Spinal cord (tissue), 10 donors: ENCODE measurements around the gene FXR2. TPM values are rescaled to one million over a fixed set of nuclear protein-coding genes. Genes with fewer than 3 reads are reported as not detected.
A peak's percentile ranks its signal among the peaks of the same experiment; 100 is the strongest.

ENCODE experiments used
- DNase-seq, 6 donors: peaks; one replicate each; pipeline versions ENCODE4 v3.0.0 to v3.0.0-alpha.2; 2013 to 2015; ENCODE audit warnings: low spot score in 6 of 6, low read depth in 4 of 6
- H3K27ac ChIP-seq: one replicate; pipeline ENCODE4 v1.5.1; 2013; ENCODE audit warnings: low read depth, low read length, control low read depth
- H3K27me3 ChIP-seq: one replicate; pipeline ENCODE4 v1.6.1; 2013; ENCODE audit warnings: low read length; ENCODE audit not compliant: control insufficient read depth, insufficient read depth
- H3K36me3 ChIP-seq: one replicate; pipeline ENCODE4 v1.6.1; 2013; ENCODE audit warnings: low read length; ENCODE audit not compliant: control insufficient read depth, insufficient read depth
- H3K4me1 ChIP-seq: one replicate; pipeline ENCODE4 v1.6.1; 2013; ENCODE audit warnings: low read length; ENCODE audit not compliant: control insufficient read depth, insufficient read depth
- H3K4me3 ChIP-seq: one replicate; pipeline ENCODE4 v1.5.1; 2013; ENCODE audit warnings: low read depth, low read length, control low read depth
- H3K9me3 ChIP-seq: one replicate; pipeline ENCODE4 v1.6.1; 2013; ENCODE audit warnings: low read length; ENCODE audit not compliant: control insufficient read depth, insufficient read depth
- whole genome bisulfite sequencing: methylation state at CpG from one replicate; pipeline ENCODE4 v1.1.5; 2013; ENCODE audit warnings: missing lambda C conversion rate; ENCODE audit not compliant: insufficient coverage; 5-methylcytosine and 5-hydroxymethylcytosine counted together
- polyA plus RNA-seq, 2 donors: library from polyadenylated mRNA; unstranded; fragments of 120-200 nt; gene quantifications; one replicate each; pipeline ENCODE4 v1.2.1, GENCODE V29; 2013; ENCODE audit not compliant: insufficient read length in 2 of 2
- total RNA-seq, 2 donors: library from RNA; depleted of rRNA in 1 of 2; stranded (reverse); fragments of 120-200 nt in 1 of 2; fragments of >200 nt in 1 of 2; gene quantifications; one replicate each; pipeline versions ENCODE4 v1.2.3 to v1.2.4, GENCODE V29; 2013 to 2014
- donor health status: healthy.

FXR2 gene
- total and polyA plus RNA-seq, 4 donors = 35.4 to 66.8 (median 56.7) TPM

DNA sequence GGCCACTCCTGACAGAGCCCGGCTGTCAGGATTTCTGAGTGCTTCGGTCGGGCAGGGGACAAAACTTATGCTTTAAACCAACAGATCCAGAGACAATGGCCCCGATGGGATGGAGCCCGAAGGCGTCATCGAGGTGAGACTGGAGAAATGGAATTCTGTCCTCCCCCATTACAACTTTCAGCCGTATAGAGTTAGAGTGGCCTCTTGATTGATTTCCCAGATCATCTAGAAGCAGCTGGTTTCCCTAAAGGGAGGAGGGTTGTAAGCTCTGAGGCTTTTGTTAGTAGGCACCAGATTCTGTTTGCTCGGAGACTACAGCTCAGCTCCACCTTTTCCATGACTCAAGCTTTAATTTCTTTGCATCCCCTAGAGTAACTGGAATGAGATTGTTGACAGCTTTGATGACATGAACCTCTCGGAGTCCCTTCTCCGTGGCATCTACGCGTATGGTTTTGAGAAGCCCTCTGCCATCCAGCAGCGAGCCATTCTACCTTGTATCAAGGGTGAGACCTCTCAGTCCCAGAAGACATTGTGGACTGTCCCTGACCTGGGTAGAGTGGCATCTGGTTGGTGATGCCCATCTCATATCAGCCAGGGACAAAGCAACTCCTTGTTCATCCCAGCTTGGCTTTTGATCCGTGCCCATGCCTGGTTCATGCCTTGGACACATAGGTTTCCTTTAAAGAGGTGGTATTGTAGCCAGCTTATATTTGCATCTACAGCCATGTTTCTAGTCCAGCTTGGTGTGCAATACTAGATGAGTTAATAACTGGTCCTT is 40.3 kb downstream of the FXR2 start:
- WGBS = 33% methylated on average over 8 of the region's 15 CpGs
- H3K27me3 ChIP-seq = no peaks in the 10 kb centered on the region
- peak overlapping the region; percentile 97 for H3K27ac ChIP-seq
- no peaks in the 10 kb centered on the region for H3K9me3 ChIP-seq
- H3K4me3 ChIP-seq = peak overlapping the region; percentile 100
- peaks cover 70% of the 10 kb centered on the region for H3K36me3 ChIP-seq
- peaks cover 28% of the 10 kb centered on the region for H3K4me1 ChIP-seq
- DNase-seq = no peak

- Histone ChIP-seq H3K4me1 (peaks cover 24% of the 10 kb centered on the region), H3K27ac (peak overlapping the region; percentile 97), H3K27me3 (no peaks in the 10 kb centered on the region), H3K9me3 (no peaks in the 10 kb centered on the region), H3K36me3 (peaks cover 63% of the 10 kb centered on the region), H3K4me3 (peak overlapping the region; percentile 100)
- DNase-seq = peak in 5 of 6 donors; percentile 64 to 97 (median 89)
- WGBS = under 1% methylated on average over 63 of the region's 71 CpGs
Observed at GRCh38 chr17:7573324-7574080, 41.2 kb downstream of the FXR2 start.

GRCh38 chr17:7572588-7573323 is 41.9 kb downstream of the FXR2 start:
- H3K4me1 ChIP-seq = peaks cover 24% of the 10 kb centered on the region
- no peaks in the 10 kb centered on the region for H3K27me3 ChIP-seq
- peaks cover 60% of the 10 kb centered on the region for H3K36me3 ChIP-seq
- under 1% methylated on average over 73 of the region's 73 CpGs for WGBS
- peak; percentile 93 to 100 (median 98) for DNase-seq
- H3K9me3 ChIP-seq = no peaks in the 10 kb centered on the region
- H3K27ac ChIP-seq = peak overlapping the region; percentile 97
- peak overlapping the region; percentile 100 for H3K4me3 ChIP-seq

- Histone ChIP-seq H3K27me3 (no peaks in the 10 kb centered on the region), H3K9me3 (no peaks in the 10 kb centered on the region), H3K36me3 (peaks cover 58% of the 10 kb centered on the region), H3K4me1 (peaks cover 24% of the 10 kb centered on the region), H3K27ac (peak overlapping the region; percentile 92), H3K4me3 (peak overlapping the region; percentile 57)
- WGBS = 0% methylated on average over 11 of the region's 11 CpGs
- DNase-seq = no peak
Observed at GRCh38 chr17:7572338-7572587, 42.4 kb downstream of the FXR2 start.

- Histone ChIP-seq H3K4me3 (no peak overlapping the region), H3K27ac (no peak overlapping the region), H3K9me3 (no peaks in the 10 kb centered on the region), H3K4me1 (peaks cover 20% of the 10 kb centered on the region), H3K36me3 (peaks cover 58% of the 10 kb centered on the region), H3K27me3 (no peaks in the 10 kb centered on the region)
- DNase-seq = no peak
- 96% methylated on average over 5 of the region's 10 CpGs for WGBS
Observed at GRCh38 chr17:7570351-7570750, 44.3 kb downstream of the FXR2 start.

- Histone ChIP-seq H3K4me1 (peaks cover 18% of the 10 kb centered on the region), H3K27me3 (no peaks in the 10 kb centered on the region), H3K9me3 (no peaks in the 10 kb centered on the region), H3K27ac (no peak overlapping the region), H3K36me3 (peaks cover 59% of the 10 kb centered on the region), H3K4me3 (no peak overlapping the region)
- WGBS = no CpG with 5 or more reads among the region's 5 CpGs
- DNase-seq = no peak
Observed at GRCh38 chr17:7569571-7569970, 45.1 kb downstream of the FXR2 start.

DNA sequence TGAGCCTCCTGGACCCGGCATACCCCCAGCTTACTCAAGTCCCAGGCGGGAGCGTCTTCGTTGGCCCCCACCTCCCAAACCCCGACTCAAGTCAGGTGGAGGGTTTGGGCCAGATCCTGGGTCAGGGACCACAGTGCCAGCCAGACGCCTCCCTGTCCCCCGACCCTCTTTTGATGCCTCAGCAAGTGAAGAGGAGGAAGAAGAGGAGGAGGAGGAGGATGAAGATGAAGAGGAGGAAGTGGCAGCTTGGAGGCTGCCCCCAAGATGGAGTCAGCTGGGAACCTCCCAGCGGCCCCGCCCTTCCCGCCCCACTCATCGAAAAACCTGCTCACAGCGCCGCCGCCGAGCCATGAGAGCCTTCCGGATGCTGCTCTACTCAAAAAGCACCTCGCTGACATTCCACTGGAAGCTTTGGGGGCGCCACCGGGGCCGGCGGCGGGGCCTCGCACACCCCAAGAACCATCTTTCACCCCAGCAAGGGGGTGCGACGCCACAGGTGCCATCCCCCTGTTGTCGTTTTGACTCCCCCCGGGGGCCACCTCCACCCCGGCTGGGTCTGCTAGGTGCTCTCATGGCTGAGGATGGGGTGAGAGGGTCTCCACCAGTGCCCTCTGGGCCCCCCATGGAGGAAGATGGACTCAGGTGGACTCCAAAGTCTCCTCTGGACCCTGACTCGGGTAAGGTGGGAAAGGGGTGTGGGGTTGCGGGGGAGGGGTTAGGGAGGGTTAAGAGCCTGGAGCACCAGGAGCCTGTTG is 51.4 kb downstream of the FXR2 start:
- 89% methylated on average over 22 of the region's 30 CpGs for WGBS
- H3K27me3 ChIP-seq = no peaks in the 10 kb centered on the region
- peaks cover 50% of the 10 kb centered on the region for H3K4me1 ChIP-seq
- DNase-seq = no peak
- peaks cover 50% of the 10 kb centered on the region for H3K36me3 ChIP-seq
- no peaks in the 10 kb centered on the region for H3K9me3 ChIP-seq
- no peak overlapping the region for H3K27ac ChIP-seq
- no peak overlapping the region for H3K4me3 ChIP-seq

GRCh38 chr17:7562208-7562605 is 52.5 kb downstream of the FXR2 start:
- Histone ChIP-seq H3K27ac (peak overlapping the region; percentile 69), H3K27me3 (no peaks in the 10 kb centered on the region), H3K36me3 (peaks cover 48% of the 10 kb centered on the region), H3K9me3 (no peaks in the 10 kb centered on the region), H3K4me1 (peaks cover 61% of the 10 kb centered on the region), H3K4me3 (peak overlapping the region; percentile 85)
- DNase-seq = no peak
- WGBS = under 1% methylated on average over 27 of the region's 28 CpGs

GRCh38 chr17:7561589-7562207 is 53.0 kb downstream of the FXR2 start, which contains the start of gene SENP3:
Gene SENP3, plus strand, starts transcription at chr17:7561919. Its CDS starts 1,158 bp downstream, at chr17:7563077.
- no peaks in the 10 kb centered on the region for H3K27me3 ChIP-seq
- peak within 1 kb of the TSS; percentile 96 for H3K27ac ChIP-seq
- peak; percentile 82 to 98 (median 88) for DNase-seq
- no peaks in the 10 kb centered on the region for H3K9me3 ChIP-seq
- H3K4me3 ChIP-seq = peak within 1 kb of the TSS; percentile 85
- under 1% methylated on average over 69 of the region's 82 CpGs for WGBS
- peaks cover 65% of the 10 kb centered on the region for H3K4me1 ChIP-seq
- peaks cover 48% of the 10 kb centered on the region for H3K36me3 ChIP-seq
